GM21423 (cell line): Measurements from ENCODE around the gene UTP3.
"Not testable (repeated sequence)": the region's sequence is repeated elsewhere in the genome, so short reads cannot be mapped to it uniquely, and the experiment has no call there.

Source experiments
- ATAC-seq: cut with Tn5 transposase; IDR thresholded peaks from one replicate; pipeline ENCODE4 v1.9.1; 2021; ENCODE audit warnings: mild to moderate bottlenecking, moderate library complexity; ENCODE audit not compliant: unreplicated experiment

Gene UTP3

GRCh38 chr4:70713453-70714078 is 25.2 kb downstream of the UTP3 start:
- ATAC-seq = peak; percentile 49

- ATAC-seq = peak; percentile 45
Observed at GRCh38 chr4:70714079-70714887, 26.0 kb downstream of the UTP3 start.

GRCh38 chr4:70715097-70715496 is 26.8 kb downstream of the UTP3 start:
- peak; percentile 15 for ATAC-seq

GRCh38 chr4:70718811-70719604 is 30.7 kb downstream of the UTP3 start:
- no peak for ATAC-seq

- no peak for ATAC-seq
Observed at GRCh38 chr4:70721747-70722146, 33.4 kb downstream of the UTP3 start, which contains the start of gene RUFY3. TSS of gene RUFY3 (plus strand) at chr4:70721964. CDS start at chr4:70722574, 610 bp downstream.

- ATAC-seq = no peak
Observed at GRCh38 chr4:70722199-70722791, 34.0 kb downstream of the UTP3 start.

GRCh38 chr4:70724463-70724862 is 36.1 kb downstream of the UTP3 start:
- no peak for ATAC-seq

GRCh38 chr4:70725633-70726032 is 37.3 kb downstream of the UTP3 start:
- ATAC-seq = no peak

GRCh38 chr4:70726515-70726914 is 38.2 kb downstream of the UTP3 start:
- ATAC-seq = not testable (repeated sequence)

GRCh38 chr4:70728091-70728490 is 39.8 kb downstream of the UTP3 start:
- no peak for ATAC-seq

- not testable (repeated sequence) for ATAC-seq
Observed at GRCh38 chr4:70732878-70733277, 44.5 kb downstream of the UTP3 start.

- ATAC-seq = peak; percentile 91
Observed at GRCh38 chr4:70734168-70734954, 46.0 kb downstream of the UTP3 start.

- ATAC-seq = peak; percentile 17
Observed at GRCh38 chr4:70734971-70735370, 46.6 kb downstream of the UTP3 start.

- peak; percentile 24 for ATAC-seq
Observed at GRCh38 chr4:70735915-70736314, 47.6 kb downstream of the UTP3 start.

GRCh38 chr4:70737006-70737405 is 48.7 kb downstream of the UTP3 start:
- no peak for ATAC-seq

GRCh38 chr4:70737409-70737808 is 49.1 kb downstream of the UTP3 start:
- no peak for ATAC-seq

- no peak for ATAC-seq
Observed at GRCh38 chr4:70739496-70740337, 51.4 kb downstream of the UTP3 start.
